T follicular helper cell (primary cell): ENCODE measurements around the gene CX3CR1.
"Not testable (repeated sequence)": the region's sequence is repeated elsewhere in the genome, so short reads cannot be mapped to it uniquely, and the experiment has no call there.

ENCODE experiments used
- DNase-seq: peaks from one replicate; pipeline ENCODE4 v3.0.0-alpha.2; 2020; ENCODE audit warnings: low read depth
- total RNA-seq, 2 experiments: gene quantifications; one replicate each; lab custom pipeline; 2026; lab: John Stamatoyannopoulos, UW

CX3CR1 gene
- total RNA-seq = 0.09 to 0.60 reads per million in 2 experiments

DNA sequence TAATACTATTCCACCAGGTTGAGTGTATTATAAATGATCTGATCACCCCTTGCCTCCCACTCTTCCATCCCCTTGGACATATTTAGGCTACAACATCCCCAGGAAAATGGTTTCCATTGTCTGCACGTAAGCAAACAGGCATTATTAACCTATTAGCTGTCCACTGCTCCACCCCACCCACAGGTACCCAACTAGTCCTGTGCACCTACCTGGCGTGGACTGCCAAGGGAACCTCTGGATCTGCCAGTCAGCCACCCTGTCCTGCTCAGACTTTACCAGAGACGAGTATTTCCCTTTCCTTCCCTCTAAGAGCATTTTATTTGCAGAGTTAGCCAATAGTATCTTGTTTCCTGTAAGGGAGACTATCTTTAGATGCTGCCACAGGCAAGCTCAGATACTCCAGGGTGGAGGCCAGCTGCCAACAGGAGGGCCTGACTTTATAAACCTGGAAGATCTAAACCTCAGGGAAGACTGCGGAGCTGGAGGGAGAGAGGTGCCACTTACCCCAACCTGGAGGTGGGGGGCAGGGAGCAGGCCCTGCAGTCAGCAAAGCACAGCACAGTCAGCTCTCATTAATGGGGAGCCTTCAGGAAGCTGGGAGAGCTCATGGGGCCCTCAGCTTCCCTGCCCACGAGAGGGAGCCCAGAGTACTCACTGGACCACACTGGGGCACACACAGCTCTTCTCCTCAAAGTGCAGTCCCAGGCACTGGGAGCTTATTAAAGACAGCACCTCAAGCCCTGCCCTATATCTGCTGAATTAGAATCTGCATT lies at the start of gene CX3CR1:
Gene CX3CR1 (minus strand): TSS at position 292 of the 773 bp plus-strand sequence. CDS start 13,527 bp downstream, outside the sequence.
- no peak for DNase-seq

DNA sequence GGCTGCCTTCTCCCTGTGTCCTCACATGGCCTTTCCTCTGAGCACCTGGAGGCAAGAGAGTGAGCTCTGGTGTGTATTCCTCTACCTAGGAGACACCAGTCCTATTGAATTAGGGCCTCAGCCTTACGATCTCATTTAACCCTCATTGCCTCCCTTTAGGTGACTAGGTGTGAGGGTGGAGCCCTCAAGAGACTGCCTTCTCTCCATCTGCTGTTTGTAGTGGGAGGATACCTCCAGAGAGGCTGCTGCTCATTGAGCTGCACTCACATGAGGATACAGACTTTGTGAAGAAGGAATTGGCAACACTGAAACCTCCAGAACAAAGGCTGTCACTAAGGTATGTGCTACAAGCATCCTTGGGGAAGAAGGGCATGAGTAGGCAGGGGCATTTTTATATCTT lies 49.7 kb upstream of the CX3CR1 start, which contains the start of gene CCR8:
Gene CCR8 (plus strand): TSS at position 217 of the 400 bp plus-strand sequence. CDS start 2,623 bp downstream, outside the sequence.
- DNase-seq = no peak

GRCh38 chr3:39327746-39328349 lies 48.0 kb upstream of the CX3CR1 start:
- DNase-seq = no peak

DNA sequence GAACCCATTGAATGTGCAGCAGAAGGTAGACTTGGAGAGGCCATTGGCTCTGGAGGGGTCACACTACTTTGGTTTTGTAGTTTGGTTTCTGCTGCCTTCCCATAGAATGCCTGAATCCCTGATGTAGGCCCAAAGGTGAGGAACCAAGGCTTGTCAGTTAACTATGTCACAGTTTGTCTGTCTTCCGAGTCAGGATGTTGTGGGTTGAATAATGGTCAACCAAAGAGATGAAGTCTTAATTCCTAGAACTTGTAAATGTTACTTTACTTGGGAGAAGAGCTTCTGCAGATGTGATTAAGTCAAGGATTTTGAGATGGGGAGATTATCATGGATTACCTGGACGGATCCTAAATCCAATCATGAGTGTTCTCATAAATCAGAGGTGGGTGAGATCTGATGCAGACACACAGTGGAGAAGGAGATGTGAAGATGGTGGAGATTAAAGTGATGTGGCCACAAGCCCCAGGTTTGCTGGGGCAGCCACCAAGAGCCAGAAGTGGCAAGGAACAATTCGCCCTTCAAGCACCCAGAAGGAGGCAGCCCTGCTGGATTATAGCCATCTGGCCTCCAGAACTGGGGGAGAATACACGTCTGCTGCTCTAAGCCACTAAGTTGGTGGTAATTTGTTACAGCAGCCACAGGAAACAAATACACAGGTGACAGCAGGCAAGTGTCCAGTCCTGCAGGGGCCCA lies 47.4 kb upstream of the CX3CR1 start:
- no peak for DNase-seq

GRCh38 chr3:39325236-39325635 lies 45.4 kb upstream of the CX3CR1 start:
- no peak for DNase-seq

- DNase-seq = no peak
Measured at GRCh38 chr3:39323494-39323893, 43.7 kb upstream of the CX3CR1 start.

DNA sequence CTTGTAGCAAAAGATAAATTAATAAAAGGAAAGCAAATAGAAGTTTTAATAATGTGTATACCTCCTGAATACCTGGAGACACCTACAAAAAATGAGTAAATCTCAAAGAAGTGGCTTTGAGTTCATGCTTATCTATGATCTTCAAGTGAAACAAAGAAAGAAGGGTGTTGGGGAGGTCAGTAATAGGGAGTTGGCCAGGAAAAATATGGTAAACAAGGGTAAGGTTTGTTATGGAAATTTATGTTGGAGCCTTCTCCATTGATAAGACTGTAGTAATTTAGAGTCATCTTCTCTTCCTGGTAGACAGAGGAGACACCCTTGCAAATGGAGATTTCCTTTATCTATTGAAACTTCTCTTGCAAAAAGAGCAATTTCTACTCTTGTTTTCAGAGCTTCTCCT lies 43.1 kb upstream of the CX3CR1 start:
- DNase-seq = no peak

DNA sequence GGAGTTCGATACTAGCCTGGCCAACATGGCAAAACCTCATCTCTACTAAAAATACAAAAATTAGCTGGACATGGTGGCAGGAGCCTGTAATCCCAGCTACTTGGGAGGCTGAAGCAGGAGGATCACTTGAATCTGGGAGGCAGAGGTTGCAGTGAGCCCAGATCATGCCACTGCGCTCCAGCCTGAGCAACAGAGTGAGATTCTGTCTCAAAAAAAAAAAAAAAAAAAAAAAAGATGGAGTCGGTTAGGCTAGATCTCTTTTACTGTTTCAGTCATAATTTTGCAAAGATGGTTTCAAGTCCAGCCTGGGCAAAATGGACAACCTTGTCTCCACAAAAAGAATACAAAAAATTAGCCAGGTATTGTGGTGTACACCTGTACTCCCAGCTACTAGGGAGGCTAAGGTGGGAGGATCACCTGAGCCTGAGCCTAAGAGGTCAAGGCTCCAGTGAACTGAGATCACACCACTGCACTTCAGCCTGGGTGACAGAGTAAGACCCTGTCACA lies 42.4 kb upstream of the CX3CR1 start:
- DNase-seq = not testable (repeated sequence)

DNA sequence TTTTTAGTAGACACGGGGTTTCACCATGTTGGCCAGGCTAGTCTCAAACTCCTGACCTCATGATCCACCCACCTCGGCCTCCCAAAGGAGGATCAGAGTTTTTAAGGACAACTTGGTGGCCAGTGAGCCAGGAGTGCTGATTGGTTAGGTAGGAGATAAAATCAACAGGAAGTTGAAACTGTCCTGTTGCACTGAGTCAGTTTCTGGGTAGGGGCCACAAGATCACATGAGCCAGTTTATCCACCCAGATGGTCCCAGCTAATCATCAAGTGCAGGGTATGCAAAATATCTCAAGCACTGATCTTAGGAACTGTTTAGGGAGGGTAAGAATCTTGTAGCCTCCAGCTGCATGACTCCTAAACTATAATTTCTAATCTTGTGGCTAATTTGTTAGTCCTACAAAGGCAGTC lies 41.7 kb upstream of the CX3CR1 start:
- DNase-seq = not testable (repeated sequence)

GRCh38 chr3:39319249-39319648 lies 39.4 kb upstream of the CX3CR1 start:
- no peak for DNase-seq

DNA sequence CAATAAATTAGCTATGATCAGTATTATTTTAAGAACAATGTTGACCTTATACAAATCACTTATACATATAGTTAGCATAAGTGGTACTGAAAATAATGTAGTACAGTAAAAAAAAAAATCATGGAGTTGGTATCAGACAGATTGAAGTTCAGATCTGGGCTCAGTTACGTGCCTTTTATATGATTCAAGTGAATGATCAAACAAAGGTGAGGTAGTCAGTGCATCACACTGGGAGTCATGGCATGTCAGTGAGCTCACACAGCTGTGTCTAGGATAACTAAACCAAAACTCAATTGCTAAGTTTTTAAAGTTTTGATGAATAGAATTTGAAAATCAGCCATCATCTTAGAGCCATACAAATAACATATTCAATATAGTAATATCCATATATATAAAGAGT lies 38.5 kb upstream of the CX3CR1 start:
- no peak for DNase-seq

- no peak for DNase-seq
Measured at GRCh38 chr3:39317571-39318169, 37.8 kb upstream of the CX3CR1 start.

- no peak for DNase-seq
Measured at GRCh38 chr3:39315420-39315819, 35.6 kb upstream of the CX3CR1 start.

GRCh38 chr3:39313289-39313688 lies 33.5 kb upstream of the CX3CR1 start:
- DNase-seq = no peak

GRCh38 chr3:39302178-39302577 lies 22.3 kb upstream of the CX3CR1 start:
- no peak for DNase-seq

DNA sequence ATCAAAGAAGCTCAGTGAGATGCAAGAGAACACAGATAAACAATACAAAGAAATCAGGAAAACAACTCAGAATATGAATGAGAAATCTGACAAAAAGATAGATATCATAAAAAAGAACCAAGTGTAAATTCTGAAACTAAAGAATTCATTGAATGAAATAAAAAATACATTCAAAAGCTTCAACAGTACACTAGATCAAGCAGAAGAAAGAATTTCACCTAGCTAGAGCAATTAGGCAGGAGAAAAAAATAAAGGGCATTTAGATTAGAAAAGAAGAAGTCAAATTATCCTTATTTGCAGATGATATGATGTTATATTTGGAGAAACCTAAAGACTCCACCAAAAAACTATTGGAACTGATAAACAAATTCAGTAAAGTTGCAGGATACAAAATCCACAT lies 19.4 kb upstream of the CX3CR1 start:
- DNase-seq = no peak

- no peak for DNase-seq
Measured at GRCh38 chr3:39296197-39297077, 16.6 kb upstream of the CX3CR1 start.

DNA sequence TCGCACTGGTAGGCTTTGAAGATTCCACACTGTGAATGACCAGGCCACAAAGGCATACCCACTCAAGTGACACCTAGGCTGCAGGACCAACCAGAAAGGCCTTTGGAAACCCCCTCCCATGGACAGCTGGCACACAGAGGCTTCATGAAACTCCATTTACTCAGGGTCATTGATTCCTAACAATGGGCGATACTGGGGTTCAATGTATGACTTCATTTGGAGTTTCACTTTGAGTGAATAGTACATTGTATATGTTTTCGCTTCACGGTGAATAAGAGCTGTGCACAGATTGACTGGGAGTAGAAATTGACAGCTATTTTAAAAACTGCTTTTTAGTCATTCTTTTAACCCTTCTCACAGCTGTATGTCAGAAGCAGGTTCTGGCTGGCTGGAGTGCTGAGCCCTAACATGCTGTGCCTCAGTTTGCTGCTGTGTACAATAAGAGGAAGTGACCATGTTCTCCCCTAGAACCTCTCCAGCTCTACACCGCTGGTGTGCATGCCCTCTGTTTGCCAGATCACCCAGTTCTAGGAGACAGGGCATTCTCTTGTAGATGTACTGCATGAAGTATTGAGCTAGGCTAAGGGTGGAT lies 15.4 kb upstream of the CX3CR1 start:
- no peak for DNase-seq

DNA sequence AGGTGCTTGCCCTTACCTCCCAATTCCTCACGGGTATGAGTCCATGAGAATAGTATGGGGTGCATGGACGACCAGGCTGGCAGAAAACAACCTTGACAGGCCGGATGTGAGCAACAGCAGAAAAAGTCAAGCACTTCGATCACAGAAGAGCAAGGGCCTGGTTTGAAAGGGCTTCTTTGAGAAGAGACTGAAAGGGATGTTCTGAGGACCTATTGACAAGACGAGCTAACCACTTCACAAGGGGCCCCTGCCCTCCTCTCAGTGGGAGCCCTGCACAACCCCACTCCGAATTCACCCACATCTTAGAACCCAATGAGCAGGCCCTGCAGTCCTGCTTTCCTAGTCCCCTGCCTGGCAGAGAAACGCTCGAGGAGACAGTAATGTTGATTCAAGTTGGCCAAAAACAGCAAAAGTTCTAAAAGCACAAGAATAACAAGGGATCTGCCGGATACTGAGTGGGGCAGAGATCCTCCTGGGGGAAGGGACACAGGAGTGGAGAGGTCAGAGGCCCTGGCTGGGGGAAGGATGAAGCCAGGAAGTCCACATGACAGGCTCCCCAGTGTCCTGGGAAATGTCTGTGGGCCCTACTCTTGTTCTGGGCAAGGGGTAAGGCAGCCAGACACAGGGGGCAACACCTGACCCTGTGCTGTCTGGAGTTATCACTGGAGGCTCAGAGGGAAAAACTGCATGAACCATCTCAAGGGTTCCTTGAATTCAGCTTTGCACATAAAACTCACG lies 14.8 kb upstream of the CX3CR1 start:
- no peak for DNase-seq

- no peak for DNase-seq
Measured at GRCh38 chr3:39292961-39293360, 13.1 kb upstream of the CX3CR1 start.
